HCEC 1CT (cell line): ENCODE results near the gene CLDN2.
"Not testable (repeated sequence)": the region's sequence is repeated elsewhere in the genome, so short reads cannot be mapped to it uniquely, and the experiment has no call there.

ENCODE experiments used
- DNase-seq: peaks from one replicate; pipeline ENCODE4 v3.0.0-alpha.2; 2017

The CLDN2 gene

DNA sequence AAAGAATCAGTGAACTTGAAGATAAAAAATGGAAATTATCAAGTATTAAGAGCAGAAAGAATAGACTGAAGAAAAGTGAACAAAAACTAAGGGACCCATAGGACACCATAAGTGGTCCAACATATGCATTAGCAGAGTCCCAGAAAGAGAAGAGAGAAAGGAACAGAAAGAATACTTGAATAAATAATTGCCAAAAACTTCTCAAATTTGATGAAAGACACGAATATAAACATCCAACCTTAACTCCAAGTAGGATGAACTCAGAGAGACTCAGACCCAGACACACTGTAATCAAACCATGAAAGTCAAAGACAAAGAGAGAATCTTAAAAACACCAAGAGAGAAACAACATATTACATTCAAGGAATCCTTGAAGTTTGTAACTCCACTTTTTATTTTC lies 44.1 kb downstream of the CLDN2 start:
- no peak for DNase-seq

DNA sequence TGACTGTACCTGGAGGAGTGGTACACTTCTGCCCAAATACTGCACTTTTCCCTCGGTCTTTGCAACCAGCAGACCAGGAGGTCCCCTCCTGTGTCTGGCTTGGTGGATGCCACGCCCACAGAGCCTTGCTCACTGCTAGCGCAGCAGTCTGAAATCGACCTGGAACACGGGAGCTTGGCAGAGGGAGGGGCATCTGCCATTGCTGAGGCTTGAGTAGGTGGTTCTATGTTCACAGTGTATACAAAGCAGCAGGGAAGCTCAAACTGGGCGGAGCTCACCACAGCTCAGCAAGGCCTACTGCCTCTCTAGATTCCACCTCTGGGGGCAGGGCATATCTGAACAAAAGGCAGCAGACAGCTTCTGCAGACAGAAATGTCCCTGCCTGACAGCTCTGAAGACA lies 46.3 kb downstream of the CLDN2 start:
- not testable (repeated sequence) for DNase-seq

DNA sequence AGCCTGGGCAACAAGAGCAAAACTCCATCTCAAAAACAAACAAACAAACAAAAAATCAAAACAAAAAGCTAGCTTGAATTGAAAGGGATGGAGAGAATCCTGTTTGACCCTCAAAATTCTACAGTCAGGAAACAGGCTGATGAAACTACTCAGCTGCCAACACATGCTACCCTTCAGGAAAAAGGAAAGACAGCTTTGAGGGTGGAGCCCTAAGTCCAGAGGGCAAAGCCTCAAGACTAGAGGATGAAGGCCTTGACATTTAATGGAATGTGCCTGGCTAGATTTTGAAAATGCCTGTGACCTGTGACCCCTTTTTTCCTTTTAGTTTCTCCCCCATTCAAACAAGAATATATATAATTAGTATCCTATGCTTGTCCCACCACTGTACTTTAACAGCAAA lies 52.7 kb downstream of the CLDN2 start:
- no peak for DNase-seq

DNA sequence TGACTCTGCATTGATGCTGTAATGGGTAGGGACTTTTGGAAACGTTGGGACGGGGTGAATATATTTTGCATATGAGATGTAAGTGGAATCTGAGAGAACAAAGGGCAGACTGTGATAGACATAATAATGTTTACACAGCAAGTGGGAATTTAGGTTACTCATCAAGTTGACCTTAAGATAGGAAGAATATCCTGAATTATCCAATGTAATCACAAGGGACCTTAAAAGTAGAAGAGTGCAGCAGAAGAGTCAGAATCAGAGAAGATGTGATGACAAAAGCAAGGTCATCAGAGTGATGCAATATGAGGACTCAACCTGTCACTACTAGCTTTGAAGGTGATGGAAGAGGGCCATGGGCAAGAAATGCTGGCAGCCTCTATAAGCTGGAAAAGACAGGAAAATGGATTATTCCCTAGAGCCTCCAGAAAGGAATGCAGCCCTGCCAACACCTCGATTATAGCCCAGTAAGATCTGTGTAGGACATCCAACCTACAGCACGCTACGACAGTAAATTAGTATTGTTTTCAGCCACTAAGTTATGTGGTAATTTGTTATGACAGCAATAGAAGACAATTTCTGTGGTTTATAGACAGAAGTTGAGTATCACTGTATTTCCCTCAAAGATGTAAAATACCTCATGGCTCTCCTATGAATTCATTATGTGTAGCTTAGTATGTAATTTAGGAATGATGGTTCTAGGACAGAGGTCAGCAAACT lies 53.4 kb downstream of the CLDN2 start:
- DNase-seq: no peak

DNA sequence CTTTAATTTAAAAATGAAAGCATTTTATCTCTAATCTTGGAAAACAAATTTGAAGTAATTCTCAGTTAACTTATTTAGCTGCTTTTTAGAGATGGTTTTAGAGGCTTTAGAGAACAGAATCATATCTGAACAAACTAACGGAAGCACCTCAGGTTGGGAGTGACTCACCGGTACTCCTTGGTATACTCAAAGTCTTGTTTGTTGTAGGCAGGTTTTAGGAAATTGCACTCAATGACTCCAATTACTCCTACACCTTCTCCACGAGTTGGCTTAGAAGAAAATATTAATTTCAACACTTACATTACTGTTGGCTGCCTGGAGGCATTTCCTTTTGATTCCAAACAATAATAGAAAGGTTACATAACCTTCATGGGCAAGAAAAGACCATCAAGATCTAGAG lies 56.2 kb downstream of the CLDN2 start:
- no peak for DNase-seq
